Jurkat, Clone E6-1 (cell line): ENCODE measurements around the gene LRMDA.

ENCODE experiments used
- DNase-seq: peaks from one replicate; pipeline ENCODE4 v3.0.0-alpha.2; 2011; ENCODE audit warnings: low read depth, low spot score
- H3K4me3 ChIP-seq: 2 replicates; pipeline ENCODE4 v1.5.1; 2011; ENCODE audit warnings: mild to moderate bottlenecking, low read length, control low read depth, moderate library complexity

Gene LRMDA

GRCh38 chr10:76444034-76444800 is 1012.8 kb downstream of the LRMDA start:
- H3K4me3 ChIP-seq: no peak overlapping the region
- DNase-seq: no peak

- DNase-seq: no peak
- H3K4me3 ChIP-seq: no peak overlapping the region
Observed at GRCh38 chr10:76447578-76447977, 1016.2 kb downstream of the LRMDA start.

GRCh38 chr10:76451911-76452310 is 1020.5 kb downstream of the LRMDA start:
- DNase-seq: no peak
- H3K4me3 ChIP-seq: no peak overlapping the region

- H3K4me3 ChIP-seq: no peak overlapping the region
- no peak for DNase-seq
Observed at GRCh38 chr10:76453332-76453731, 1021.9 kb downstream of the LRMDA start.

GRCh38 chr10:76453997-76454396 is 1022.6 kb downstream of the LRMDA start:
- no peak overlapping the region for H3K4me3 ChIP-seq
- no peak for DNase-seq

- DNase-seq: no peak
- no peak overlapping the region for H3K4me3 ChIP-seq
Observed at GRCh38 chr10:76454506-76455140, 1023.2 kb downstream of the LRMDA start.

GRCh38 chr10:76456197-76456596 is 1024.8 kb downstream of the LRMDA start:
- no peak overlapping the region for H3K4me3 ChIP-seq
- DNase-seq: no peak

- H3K4me3 ChIP-seq: no peak overlapping the region
- no peak for DNase-seq
Observed at GRCh38 chr10:76459016-76459730, 1027.7 kb downstream of the LRMDA start.

GRCh38 chr10:76461024-76461423 is 1029.6 kb downstream of the LRMDA start:
- no peak for DNase-seq
- H3K4me3 ChIP-seq: no peak overlapping the region

- H3K4me3 ChIP-seq: no peak overlapping the region
- DNase-seq: no peak
Observed at GRCh38 chr10:76463111-76463510, 1031.7 kb downstream of the LRMDA start.

- DNase-seq: no peak
Observed at GRCh38 chr10:76466836-76467503, 1035.5 kb downstream of the LRMDA start.

GRCh38 chr10:76469675-76470074 is 1038.3 kb downstream of the LRMDA start:
- H3K4me3 ChIP-seq: no peak overlapping the region
- no peak for DNase-seq

More at GRCh38 chr10:76466836-76467503, 1035.5 kb downstream of the LRMDA start:
- H3K4me3 ChIP-seq: no peak overlapping the region

GRCh38 chr10:76479103-76479790 is 1047.8 kb downstream of the LRMDA start:
- H3K4me3 ChIP-seq: no peak overlapping the region
- DNase-seq: no peak

- DNase-seq: no peak
- H3K4me3 ChIP-seq: no peak overlapping the region
Observed at GRCh38 chr10:76481178-76481577, 1049.8 kb downstream of the LRMDA start.

- DNase-seq: no peak
- no peak overlapping the region for H3K4me3 ChIP-seq
Observed at GRCh38 chr10:76487582-76487981, 1056.2 kb downstream of the LRMDA start.

GRCh38 chr10:76488602-76489001 is 1057.2 kb downstream of the LRMDA start:
- DNase-seq: no peak

GRCh38 chr10:76491216-76491615 is 1059.8 kb downstream of the LRMDA start:
- H3K4me3 ChIP-seq: no peak overlapping the region
- DNase-seq: no peak

More at GRCh38 chr10:76488602-76489001, 1057.2 kb downstream of the LRMDA start:
- no peak overlapping the region for H3K4me3 ChIP-seq

- DNase-seq: no peak
- no peak overlapping the region for H3K4me3 ChIP-seq
Observed at GRCh38 chr10:76492026-76492425, 1060.6 kb downstream of the LRMDA start.
